ENCODE measurements around the gene ATP6V1G2. TPM values are rescaled to one million over a fixed set of nuclear protein-coding genes. Genes with fewer than 3 reads are reported as not detected.

Gene ATP6V1G2
- total and polyA plus RNA-seq, 2 of the 8 experiments (the other 6 are each of a cell fraction or from before 2014, with no cell fraction given), result 3.0 to 5.7 TPM

DNA sequence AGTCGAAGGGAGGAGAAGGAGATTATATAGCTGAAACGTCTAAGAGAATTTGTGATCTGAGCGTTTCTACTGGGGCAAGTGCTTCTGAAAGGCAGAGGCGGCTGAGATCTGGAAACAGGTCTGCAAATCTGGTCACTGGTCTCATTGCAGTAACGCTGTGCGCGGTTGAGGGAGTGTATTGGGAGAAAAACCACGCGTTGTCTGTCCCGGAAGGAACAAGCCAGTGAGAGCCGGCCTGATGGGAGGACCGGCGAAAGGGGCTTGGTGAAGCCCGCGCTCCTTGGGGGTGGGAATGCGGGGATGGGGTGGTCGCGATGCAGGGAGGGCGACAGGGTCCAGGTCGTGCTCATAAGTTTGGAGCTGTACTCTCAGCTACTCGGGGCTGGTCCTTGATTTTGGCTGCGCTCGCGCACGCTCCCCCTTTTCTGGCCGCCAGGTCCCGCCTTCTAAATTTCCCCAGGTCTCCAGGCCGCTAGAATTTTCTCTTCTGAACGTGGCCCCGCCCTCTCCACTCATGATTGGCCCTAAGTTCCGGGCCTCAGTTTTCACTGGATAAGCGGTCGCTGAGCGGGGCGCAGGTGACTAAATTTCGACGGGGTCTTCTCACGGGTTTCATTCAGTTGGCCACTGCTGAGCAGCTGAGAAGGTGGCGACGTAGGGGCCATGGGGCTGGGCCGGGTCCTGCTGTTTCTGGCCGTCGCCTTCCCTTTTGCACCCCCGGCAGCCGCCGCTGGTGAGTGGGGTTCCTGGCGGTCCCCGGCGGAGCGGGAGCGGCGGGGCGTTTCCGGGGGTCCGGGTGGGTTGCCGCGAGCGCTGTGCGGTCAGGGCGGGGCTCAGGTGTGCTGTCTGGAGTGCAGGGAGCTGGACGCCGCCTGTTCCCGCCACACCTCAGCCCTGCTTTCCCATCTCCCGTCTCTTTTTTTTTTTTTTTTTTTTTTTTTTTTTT lies 48.6 kb downstream of the ATP6V1G2 start, which contains the start of gene MICB:
Gene MICB (plus strand): TSS at position 615 of the 946 bp plus-strand sequence. CDS start 49 bp downstream, at position 664.
- Histone ChIP-seq H2BK20ac (ENCODE audit: low read length) (no peak within 1 kb of the TSS), H3K27me3 (replicated peaks in 1 of 4; ENCODE audit: control insufficient read depth in 3 of 4, extremely low read depth in 1 of 4, insufficient read depth in 3 of 4, low read length in 3 of 4) (peaks cover 0 to 15% (median 9%) of the 10 kb centered on the region in 4 experiments; a peak in 6 of 7 replicates), H3K36me3 (ENCODE audit: control insufficient read depth in 2 of 4, insufficient read depth in 4 of 4, low read length in 3 of 4) (no peaks in the 10 kb centered on the region), H4K91ac (replicated peaks; ENCODE audit: insufficient read length, low read length) (peak within 1 kb of the TSS; percentile 56), H3K27ac (ENCODE audit: low read depth, low read length) (no peak within 1 kb of the TSS), H2BK5ac (ENCODE audit: low read depth, low read length) (no peak within 1 kb of the TSS), H3K9me3 (ENCODE audit: insufficient read depth in 2 of 2, low read depth in 1 of 2, low read length in 1 of 2) (no peaks in the 10 kb centered on the region), H3K79me1 (ENCODE audit: low read depth, low read length) (no peaks in the 10 kb centered on the region), H3K9ac (replicated peaks in 1 of 4; ENCODE audit: extremely low read depth in 1 of 4, low read depth in 3 of 4, low read length in 3 of 4) (peak within 1 kb of the TSS; percentile 14 to 73 (median 34); a peak in 5 of 7 replicates), H2AK5ac (ENCODE audit: low read depth, low read length) (no peak within 1 kb of the TSS), H3K79me2 (ENCODE audit: control insufficient read depth in 1 of 2, insufficient read depth in 2 of 2, low read length in 2 of 2) (peaks cover 0 to 24% of the 10 kb centered on the region in 2 experiments; a peak in 2 of 4 replicates), H3K18ac (ENCODE audit: extremely low read depth, low read length) (peak within 1 kb of the TSS; percentile 83; the same call in 1 of the 2 replicates), H3K4me2 (ENCODE audit: insufficient read depth in 1 of 2, low read depth in 2 of 2, low read length in 2 of 2) (peak within 1 kb of the TSS; percentile 78 to 83), H2BK15ac (ENCODE audit: low read length) (no peak within 1 kb of the TSS; the same call in 1 of the 2 replicates), H4K5ac (ENCODE audit: insufficient read length, low read depth, low read length) (no peak within 1 kb of the TSS), H2BK12ac (ENCODE audit: low read depth, low read length) (0 out of 2 replicates have a peak within 1 kb of the TSS, but pooled peaks have one; percentile 39), H3K4me3 (ENCODE audit: extremely low read depth in 1 of 4, insufficient read depth in 2 of 4, low read depth in 3 of 4, low read length in 4 of 4) (peak within 1 kb of the TSS; percentile 49 to 75 (median 62)), H2BK120ac (replicated peaks; ENCODE audit: low read depth, low read length) (no peak within 1 kb of the TSS), H2AFZ (ENCODE audit: low read length) (peak within 1 kb of the TSS; percentile 18; the same call in 1 of the 2 replicates), H4K8ac (ENCODE audit: extremely low read depth, insufficient read depth, low read length) (peak within 1 kb of the TSS; percentile 14; the same call in 1 of the 2 replicates), H3K56ac (replicated peaks; ENCODE audit: insufficient read length, low read depth, low read length) (no peak within 1 kb of the TSS), H3K23ac (ENCODE audit: insufficient read length) (no peak within 1 kb of the TSS), H3K23me2 (ENCODE audit: low read depth, low read length) (peaks cover 8% of the 10 kb centered on the region; the same call in 1 of the 2 replicates), H4K20me1 (replicated peaks in 1 of 2; ENCODE audit: control insufficient read depth in 1 of 2, insufficient read depth in 2 of 2, low read length in 2 of 2) (peaks cover 2 to 3% of the 10 kb centered on the region in 2 experiments), H3K4ac (replicated peaks; ENCODE audit: insufficient read length, low read depth, low read length) (no peak within 1 kb of the TSS), H3K4me1 (replicated peaks in 1 of 4; ENCODE audit: control insufficient read depth in 3 of 4, insufficient read depth in 4 of 4, low read length in 3 of 4) (peaks cover 6 to 17% (median 9%) of the 10 kb centered on the region in 4 experiments), H3K14ac (ENCODE audit: insufficient read length) (no peak within 1 kb of the TSS)
- DNase-seq (ENCODE audit: low read depth in 1 of 2, low spot score in 2 of 2), result peak; percentile 56 to 85
- no peak for FAIRE-seq
- ChIA-PET CTCF (ENCODE audit: partially characterized antibody) (interaction anchor here (0.6 to 1.8 kb wide), 5 partner anchors 33 to 153 kb away, joined by 3 to 8 read pairs (median 4); no protein-coding TSS in a partner anchor), POLR2A (ENCODE audit: partially characterized antibody) (interaction anchor here (0.8 to 8.2 kb wide), 17 partner anchors 12 to 205 kb away, joined by 3 to 136 read pairs (median 4); partner anchors contain the start of genes ABHD16A, ATP6V1G2, BAG6 and DDX39B)
- WGBS, 2 experiments (ENCODE audit: extremely low coverage in 1 of 2, insufficient coverage in 1 of 2, insufficient read length in 1 of 2, insufficient replicate concordance in 2 of 2, low coverage in 1 of 2, low lambda C conversion rate in 2 of 2, missing lambda C conversion rate in 1 of 2), result 3% methylated on average over 43 of the region's 64 CpGs; no CpG with 5 or more reads in 1 of the 2 experiments
- peak; percentile 67 for TF ChIP-seq TAF7 (optimal IDR thresholded peaks at IDR 0.05; ENCODE audit: borderline replicate concordance, low read depth, low read length)
- no peak for TF ChIP-seq FOSL1 (IDR thresholded peaks at IDR 0.05; ENCODE audit: insufficient read depth, low read depth, low read length)
- peak; percentile 87 for TF ChIP-seq TBP (IDR thresholded peaks at IDR 0.05; ENCODE audit: low read depth, low read length)
- TF ChIP-seq CHD1 (IDR thresholded peaks at IDR 0.05; ENCODE audit: low read depth, low read length), result no peak
- no peak for TF ChIP-seq POU5F1 (IDR thresholded peaks at IDR 0.05; ENCODE audit: low read depth, low read length)
- TF ChIP-seq PHF8 (conservative IDR thresholded peaks at IDR 0.05; ENCODE audit: low read depth, low read length), result peak; percentile 54; the same call in 1 of the 2 replicates
- peak; percentile 92 for TF ChIP-seq TAF1 (IDR thresholded peaks at IDR 0.05; ENCODE audit: low read depth, low read length)
- TF ChIP-seq, protein P1, sequence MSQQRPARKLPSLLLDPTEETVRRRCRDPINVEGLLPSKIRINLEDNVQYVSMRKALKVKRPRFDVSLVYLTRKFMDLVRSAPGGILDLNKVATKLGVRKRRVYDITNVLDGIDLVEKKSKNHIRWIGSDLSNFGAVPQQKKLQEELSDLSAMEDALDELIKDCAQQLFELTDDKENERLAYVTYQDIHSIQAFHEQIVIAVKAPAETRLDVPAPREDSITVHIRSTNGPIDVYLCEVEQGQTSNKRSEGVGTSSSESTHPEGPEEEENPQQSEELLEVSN (IDR thresholded peaks at IDR 0.05), result peak; percentile 75
- TF ChIP-seq NANOG (IDR thresholded peaks at IDR 0.05; ENCODE audit: insufficient read depth, low read depth, low read length, poor library complexity, severe bottlenecking), result no peak

Data from H1 (cell line).